OCI-LY7 (cell line): ENCODE measurements around the gene EYS. TPM values are rescaled to one million over a fixed set of nuclear protein-coding genes. Genes with fewer than 3 reads are reported as not detected.

Source experiments
- BruUV-seq: library from RNA; stranded (reverse); fragments of 400-500 nt; replicated peaks from 2 replicates; lab custom pipeline; 2021; lab: Mats Ljungman, UMichigan
- CTCF ChIA-PET: fragments of 300-600 bp; sonication (Branson Sonifier 250); formaldehyde crosslinking; loops from one replicate; lab custom pipeline; 2022; ENCODE audit warnings: antibody characterized with exemption; ENCODE audit not compliant: unreplicated experiment; lab: Charles Lee
- POLR2A ChIA-PET: fragments of 300-600 bp; sonication (Branson Sonifier 250); formaldehyde crosslinking; loops from one replicate; lab custom pipeline; 2022; ENCODE audit warnings: antibody characterized with exemption; lab: Charles Lee
- DNase-seq: peaks from one replicate; pipeline ENCODE4 v3.0.0-alpha.2; 2015; ENCODE audit warnings: low spot score
- H2AFZ ChIP-seq: fragments of 200-600 bp; sonication (generic), shearing (Covaris generic); 2 replicates; pipeline ENCODE4 v1.6.1; 2014; ENCODE audit warnings: mild to moderate bottlenecking, antibody characterized with exemption, low read length, moderate library complexity
- H3K27ac ChIP-seq: fragments of 200-600 bp; sonication (generic); 2 replicates; pipeline ENCODE4 v1.5.1; 2014; ENCODE audit warnings: mixed run types, low read depth, mild to moderate bottlenecking, moderate library complexity, low read length, inconsistent platforms; ENCODE audit not compliant: poor library complexity, severe bottlenecking
- H3K36me3 ChIP-seq: fragments of 200-600 bp; sonication (generic); 2 replicates; pipeline ENCODE4 v1.6.1; 2014; ENCODE audit warnings: mild to moderate bottlenecking, antibody characterized with exemption, low read length, moderate library complexity, mixed read lengths; ENCODE audit not compliant: insufficient read depth
- H3K4me1 ChIP-seq: fragments of 200-600 bp; sonication (generic); 2 replicates; pipeline ENCODE4 v1.5.1; 2014; ENCODE audit warnings: mild to moderate bottlenecking, low read length; ENCODE audit not compliant: insufficient read depth, poor library complexity, severe bottlenecking
- H3K4me2 ChIP-seq: fragments of 200-600 bp; sonication (generic); 2 replicates; pipeline ENCODE4 v1.6.1; 2014; ENCODE audit warnings: mild to moderate bottlenecking, low read length
- H3K4me3 ChIP-seq: fragments of 200-600 bp; sonication (generic); 2 replicates; pipeline ENCODE4 v1.5.1; 2014; ENCODE audit warnings: mild to moderate bottlenecking, low read depth, low read length; ENCODE audit not compliant: poor library complexity, severe bottlenecking
- H3K79me2 ChIP-seq: fragments of 200-600 bp; sonication (generic); 2 replicates; pipeline ENCODE4 v1.6.1; 2016; ENCODE audit warnings: low read depth, mild to moderate bottlenecking, low read length, moderate library complexity, mixed read lengths; ENCODE audit not compliant: insufficient read depth
- H3K9me2 ChIP-seq: fragments of 200-600 bp; sonication (generic); 2 replicates; pipeline ENCODE4 v1.6.1; 2016; ENCODE audit warnings: mild to moderate bottlenecking, low read length, mixed read lengths; ENCODE audit not compliant: insufficient read depth
- H3K9me3 ChIP-seq: fragments of 200-600 bp; sonication (generic); 2 replicates; pipeline ENCODE4 v1.6.1; 2014; ENCODE audit warnings: mild to moderate bottlenecking, mixed run types, low read length, mixed read lengths
- H4K20me1 ChIP-seq: fragments of 200-600 bp; sonication (generic); 2 replicates; pipeline ENCODE4 v1.6.1; 2014; ENCODE audit warnings: mild to moderate bottlenecking, antibody characterized with exemption, low read length, moderate library complexity, mixed read lengths; ENCODE audit not compliant: insufficient read depth
- EZH2phosphoT487 ChIP-seq: fragments of 200-600 bp; sonication (generic); IDR thresholded peaks from 2 replicates; pipeline ENCODE4 v1.6.1; 2018; ENCODE audit warnings: low read depth, borderline replicate concordance, mild to moderate bottlenecking, mixed run types, antibody characterized with exemption, low read length, moderate library complexity, mixed read lengths
- intact Hi-C: fragments of 100-400 bp; cut with micrococcal nuclease; formaldehyde crosslinking; loops from one replicate; pipeline ENCODE4 v1.10.0; 2022; ENCODE audit not compliant: unreplicated experiment
- total RNA-seq, 2 experiments: library from RNA; depleted of rRNA in 1 of 2; stranded (reverse); fragments of >200 nt in 1 of 2; shearing (Covaris generic) in 1 of 2; gene quantifications; 2 replicates each; pipeline ENCODE4 v1.2.3, GENCODE V29; 2014 to 2022
- TF ChIP-seq, protein P1 (sequence below): fragments of 200-600 bp; sonication (generic); conservative IDR thresholded peaks from 2 replicates; pipeline ENCODE4 v1.5.1; 2014; ENCODE audit warnings: mild to moderate bottlenecking, antibody characterized with exemption, low read length, moderate library complexity, mixed read lengths

EYS gene
- total RNA-seq, 2 experiments from 2014 or later, result not detected

- Histone ChIP-seq H3K79me2 (no peaks in the 10 kb centered on the region), H3K4me3 (no peak overlapping the region), H3K36me3 (no peaks in the 10 kb centered on the region), H2AFZ (no peak overlapping the region), H3K9me2 (no peaks in the 10 kb centered on the region), H3K4me1 (no peaks in the 10 kb centered on the region), H3K9me3 (no peaks in the 10 kb centered on the region), H3K4me2 (no peak overlapping the region), H4K20me1 (no peaks in the 10 kb centered on the region), H3K27ac (no peak overlapping the region)
- no peak for DNase-seq
- intact Hi-C loops, result no loop called here
- TF ChIP-seq EZH2phosphoT487, result no peak
- TF ChIP-seq, protein P1, sequence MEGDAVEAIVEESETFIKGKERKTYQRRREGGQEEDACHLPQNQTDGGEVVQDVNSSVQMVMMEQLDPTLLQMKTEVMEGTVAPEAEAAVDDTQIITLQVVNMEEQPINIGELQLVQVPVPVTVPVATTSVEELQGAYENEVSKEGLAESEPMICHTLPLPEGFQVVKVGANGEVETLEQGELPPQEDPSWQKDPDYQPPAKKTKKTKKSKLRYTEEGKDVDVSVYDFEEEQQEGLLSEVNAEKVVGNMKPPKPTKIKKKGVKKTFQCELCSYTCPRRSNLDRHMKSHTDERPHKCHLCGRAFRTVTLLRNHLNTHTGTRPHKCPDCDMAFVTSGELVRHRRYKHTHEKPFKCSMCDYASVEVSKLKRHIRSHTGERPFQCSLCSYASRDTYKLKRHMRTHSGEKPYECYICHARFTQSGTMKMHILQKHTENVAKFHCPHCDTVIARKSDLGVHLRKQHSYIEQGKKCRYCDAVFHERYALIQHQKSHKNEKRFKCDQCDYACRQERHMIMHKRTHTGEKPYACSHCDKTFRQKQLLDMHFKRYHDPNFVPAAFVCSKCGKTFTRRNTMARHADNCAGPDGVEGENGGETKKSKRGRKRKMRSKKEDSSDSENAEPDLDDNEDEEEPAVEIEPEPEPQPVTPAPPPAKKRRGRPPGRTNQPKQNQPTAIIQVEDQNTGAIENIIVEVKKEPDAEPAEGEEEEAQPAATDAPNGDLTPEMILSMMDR, result no peak
- ChIA-PET CTCF (no interaction called here), POLR2A (no interaction called here)
- no TSS peak for BruUV-seq
These were observed 982.9 kb downstream of the EYS start for GRCh38 chr6:64724091-64724490.

GRCh38 chr6:64723327-64724058, 983.5 kb downstream of the EYS start:
- Histone ChIP-seq H3K4me2 (no peak overlapping the region), H3K79me2 (no peaks in the 10 kb centered on the region), H3K36me3 (no peaks in the 10 kb centered on the region), H3K4me1 (no peaks in the 10 kb centered on the region), H4K20me1 (no peaks in the 10 kb centered on the region), H2AFZ (no peak overlapping the region), H3K27ac (no peak overlapping the region), H3K9me3 (no peaks in the 10 kb centered on the region), H3K4me3 (no peak overlapping the region), H3K9me2 (no peaks in the 10 kb centered on the region)
- no peak for DNase-seq
- no peak for TF ChIP-seq EZH2phosphoT487
- ChIA-PET POLR2A (no interaction called here), CTCF (no interaction called here)
- intact Hi-C loops, result no loop called here
- no TSS peak for BruUV-seq

GRCh38 chr6:64721865-64722264, 985.2 kb downstream of the EYS start:
- Histone ChIP-seq H4K20me1 (no peaks in the 10 kb centered on the region), H3K4me1 (no peaks in the 10 kb centered on the region), H3K4me2 (no peak overlapping the region), H3K9me2 (no peaks in the 10 kb centered on the region), H3K27ac (no peak overlapping the region), H3K79me2 (no peaks in the 10 kb centered on the region), H3K9me3 (no peaks in the 10 kb centered on the region), H3K36me3 (no peaks in the 10 kb centered on the region), H3K4me3 (no peak overlapping the region), H2AFZ (no peak overlapping the region)
- BruUV-seq, result no TSS peak
- no peak for TF ChIP-seq EZH2phosphoT487
- TF ChIP-seq, protein P1, result no peak
- no peak for DNase-seq
- ChIA-PET CTCF (interaction anchor here (0.5 kb wide), 1 partner anchor 763 kb away, joined by 3 read pairs; no protein-coding TSS in a partner anchor), POLR2A (interaction anchor here (1.0 kb wide), 1 partner anchor 8 kb away, joined by 5 read pairs; no protein-coding TSS in a partner anchor)
- intact Hi-C loops, result no loop called here
